ENCODE data around the gene SFMBT1. TPM values are rescaled to one million over a fixed set of nuclear protein-coding genes. Genes with fewer than 3 reads are reported as not detected.
A peak's percentile ranks its signal among the peaks of the same experiment; 100 is the strongest.

SFMBT1 gene
- total RNA-seq, 6 experiments from 2014 or later, result 9.2 to 14.0 (median 10.7) TPM

GRCh38 chr3:52893723-52894122 lies 152.2 kb downstream of the SFMBT1 start:
- H3K4me1 ChIP-seq, result peaks cover 0 to 62% (median 16%) of the 10 kb centered on the region in 4 donors
- peak; percentile 74 to 82 (median 76) for ATAC-seq
- WGBS (ENCODE audit: insufficient coverage, low coverage, low lambda C conversion rate, missing lambda C conversion rate), result 31% methylated on average over 4 of the region's 4 CpGs
- DNase-seq, result peak; percentile 70 to 92 (median 86)
- no peaks in the 10 kb centered on the region for H3K9me3 ChIP-seq
- intact Hi-C loops (cut with DNase I), result no loop called here
- H3K27me3 ChIP-seq, result no peaks in the 10 kb centered on the region
- peak overlapping the region in 1 of 3 donors; percentile 26 for H3K4me3 ChIP-seq
- no peaks in the 10 kb centered on the region for H3K36me3 ChIP-seq
- TF ChIP-seq POLR2A (IDR thresholded peaks at IDR 0.05) (peak; percentile 49), CTCF (IDR thresholded peaks at IDR 0.05) (no peak)
- H3K27ac ChIP-seq, result peak overlapping the region; percentile 63 to 84 (median 70)

- 24% methylated on average over 6 of the region's 8 CpGs for WGBS (ENCODE audit: insufficient coverage, low coverage, low lambda C conversion rate, missing lambda C conversion rate)
- H3K27me3 ChIP-seq, result no peaks in the 10 kb centered on the region
- H3K4me3 ChIP-seq, result peak overlapping the region; percentile 2 to 28 (median 26)
- peak in 2 of 4 donors; percentile 4 to 14 for TF ChIP-seq CTCF (IDR thresholded peaks at IDR 0.05)
- no peak for TF ChIP-seq POLR2A (IDR thresholded peaks at IDR 0.05)
- H3K36me3 ChIP-seq, result no peaks in the 10 kb centered on the region
- no peaks in the 10 kb centered on the region for H3K9me3 ChIP-seq
- peak in 2 of 4 donors; percentile 5 to 25 for ATAC-seq
- intact Hi-C loops (cut with DNase I), result no loop called here
- H3K4me1 ChIP-seq, result peaks cover 0 to 62% (median 16%) of the 10 kb centered on the region in 4 donors
- peak overlapping the region; percentile 63 to 84 (median 70) for H3K27ac ChIP-seq
- no peak for DNase-seq
These were observed 153.1 kb downstream of the SFMBT1 start for GRCh38 chr3:52892625-52893311.

- DNase-seq, result peak in 2 of 3 donors; percentile 64 to 80
- no peaks in the 10 kb centered on the region for H3K9me3 ChIP-seq
- no peaks in the 10 kb centered on the region for H3K27me3 ChIP-seq
- no peaks in the 10 kb centered on the region for H3K36me3 ChIP-seq
- ATAC-seq, result peak; percentile 39 to 64 (median 59)
- peak overlapping the region; percentile 2 to 28 (median 26) for H3K4me3 ChIP-seq
- intact Hi-C loops (cut with DNase I), result no loop called here
- TF ChIP-seq POLR2A (IDR thresholded peaks at IDR 0.05), result no peak
- TF ChIP-seq CTCF (IDR thresholded peaks at IDR 0.05), result peak in 2 of 4 donors; percentile 2 to 8
- 17% methylated on average over 5 of the region's 5 CpGs for WGBS (ENCODE audit: insufficient coverage, low coverage, low lambda C conversion rate, missing lambda C conversion rate)
- peaks cover 0 to 62% (median 16%) of the 10 kb centered on the region in 4 donors for H3K4me1 ChIP-seq
- peak overlapping the region; percentile 63 to 84 (median 70) for H3K27ac ChIP-seq
These were observed 153.6 kb downstream of the SFMBT1 start for GRCh38 chr3:52892290-52892624.

- Histone ChIP-seq H3K27ac (peak overlapping the region; percentile 63 to 84 (median 70)), H3K36me3 (no peaks in the 10 kb centered on the region), H3K9me3 (no peaks in the 10 kb centered on the region), H3K4me1 (peaks cover 0 to 62% (median 16%) of the 10 kb centered on the region in 4 donors), H3K27me3 (no peaks in the 10 kb centered on the region), H3K4me3 (peak overlapping the region in 2 of 3 donors; percentile 26 to 28)
- DNase-seq (no peak), ATAC-seq (peak; percentile 23 to 53 (median 36))
- intact Hi-C loops (cut with DNase I), result no loop called here
- WGBS (ENCODE audit: insufficient coverage, low coverage, low lambda C conversion rate, missing lambda C conversion rate), result 34% methylated on average over 2 of the region's 2 CpGs
- TF ChIP-seq POLR2A (IDR thresholded peaks at IDR 0.05), result no peak
These were observed 154.2 kb downstream of the SFMBT1 start for GRCh38 chr3:52891615-52892081.

GRCh38 chr3:52891164-52891563 lies 154.7 kb downstream of the SFMBT1 start:
- WGBS (ENCODE audit: insufficient coverage, low coverage, low lambda C conversion rate, missing lambda C conversion rate), result 39% methylated on average over 6 of the region's 9 CpGs
- Histone ChIP-seq H3K9me3 (no peaks in the 10 kb centered on the region), H3K36me3 (peaks cover 0 to 2% (median 0%) of the 10 kb centered on the region in 4 donors), H3K27ac (peak overlapping the region; percentile 63 to 84 (median 70)), H3K27me3 (no peaks in the 10 kb centered on the region), H3K4me1 (peaks cover 0 to 62% (median 16%) of the 10 kb centered on the region in 4 donors), H3K4me3 (no peak overlapping the region)
- TF ChIP-seq CTCF (IDR thresholded peaks at IDR 0.05) (no peak), POLR2A (IDR thresholded peaks at IDR 0.05) (no peak)
- DNase-seq (no peak), ATAC-seq (peak; percentile 2 to 15 (median 7))
- intact Hi-C loops (cut with DNase I), result no loop called here

Data from right lobe of liver (tissue), 6 donors.